Measurements from ENCODE around the gene PSD4. TPM values are rescaled to one million over a fixed set of nuclear protein-coding genes. Genes with fewer than 3 reads are reported as not detected.
A peak's percentile ranks its signal among the peaks of the same experiment; 100 is the strongest.

PSD4 gene
- total RNA-seq, 1 experiment from 2014 or later: 1.5 TPM

- Histone ChIP-seq H3K4me3 (ENCODE audit: insufficient read depth, low read depth, low read length) (no peak overlapping the region), H3K36me3 (replicated peaks; ENCODE audit: control insufficient read depth, insufficient read depth, low read length) (no peaks in the 10 kb centered on the region), H3K27me3 (ENCODE audit: control insufficient read depth, insufficient read depth, low read length) (no peaks in the 10 kb centered on the region; the same call in 1 of the 2 replicates)
- no peak for DNase-seq
Observed at GRCh38 chr2:113220970-113221708, 47.4 kb downstream of the PSD4 start.

GRCh38 chr2:113221846-113222245, 48.1 kb downstream of the PSD4 start:
- no peak for DNase-seq
- no peak overlapping the region for H3K4me3 ChIP-seq (ENCODE audit: insufficient read depth, low read depth, low read length)
- H3K36me3 ChIP-seq (replicated peaks; ENCODE audit: control insufficient read depth, insufficient read depth, low read length): no peaks in the 10 kb centered on the region
- H3K27me3 ChIP-seq (ENCODE audit: control insufficient read depth, insufficient read depth, low read length): no peaks in the 10 kb centered on the region; the same call in 1 of the 2 replicates

- DNase-seq: no peak
- Histone ChIP-seq H3K4me3 (ENCODE audit: insufficient read depth, low read depth, low read length) (no peak overlapping the region), H3K27me3 (ENCODE audit: control insufficient read depth, insufficient read depth, low read length) (no peaks in the 10 kb centered on the region; the same call in 1 of the 2 replicates), H3K36me3 (replicated peaks; ENCODE audit: control insufficient read depth, insufficient read depth, low read length) (no peaks in the 10 kb centered on the region)
Observed at GRCh38 chr2:113223813-113224212, 50.0 kb downstream of the PSD4 start.

- Histone ChIP-seq H3K27me3 (ENCODE audit: control insufficient read depth, insufficient read depth, low read length) (no peaks in the 10 kb centered on the region), H3K36me3 (replicated peaks; ENCODE audit: control insufficient read depth, insufficient read depth, low read length) (no peaks in the 10 kb centered on the region), H3K4me3 (ENCODE audit: insufficient read depth, low read depth, low read length) (no peak overlapping the region)
- no peak for DNase-seq
Observed at GRCh38 chr2:113224647-113225236, 51.0 kb downstream of the PSD4 start.

GRCh38 chr2:113225263-113226259, 51.8 kb downstream of the PSD4 start:
- Histone ChIP-seq H3K36me3 (replicated peaks; ENCODE audit: control insufficient read depth, insufficient read depth, low read length) (no peaks in the 10 kb centered on the region), H3K4me3 (ENCODE audit: insufficient read depth, low read depth, low read length) (no peak overlapping the region), H3K27me3 (ENCODE audit: control insufficient read depth, insufficient read depth, low read length) (no peaks in the 10 kb centered on the region)
- peak; percentile 75 for DNase-seq

GRCh38 chr2:113226462-113226861, 52.7 kb downstream of the PSD4 start:
- Histone ChIP-seq H3K36me3 (replicated peaks; ENCODE audit: control insufficient read depth, insufficient read depth, low read length) (no peaks in the 10 kb centered on the region), H3K4me3 (ENCODE audit: insufficient read depth, low read depth, low read length) (no peak overlapping the region), H3K27me3 (ENCODE audit: control insufficient read depth, insufficient read depth, low read length) (no peaks in the 10 kb centered on the region)
- no peak for DNase-seq

GRCh38 chr2:113227290-113227689, 53.5 kb downstream of the PSD4 start:
- no peak overlapping the region for H3K4me3 ChIP-seq (ENCODE audit: insufficient read depth, low read depth, low read length)
- H3K36me3 ChIP-seq (replicated peaks; ENCODE audit: control insufficient read depth, insufficient read depth, low read length): no peaks in the 10 kb centered on the region
- H3K27me3 ChIP-seq (ENCODE audit: control insufficient read depth, insufficient read depth, low read length): no peaks in the 10 kb centered on the region
- DNase-seq: no peak

- DNase-seq: no peak
- no peaks in the 10 kb centered on the region for H3K36me3 ChIP-seq (replicated peaks; ENCODE audit: control insufficient read depth, insufficient read depth, low read length)
- H3K4me3 ChIP-seq (ENCODE audit: insufficient read depth, low read depth, low read length): no peak overlapping the region
- no peaks in the 10 kb centered on the region for H3K27me3 ChIP-seq (ENCODE audit: control insufficient read depth, insufficient read depth, low read length)
Observed at GRCh38 chr2:113227698-113228097, 53.9 kb downstream of the PSD4 start.

GRCh38 chr2:113228351-113228750, 54.6 kb downstream of the PSD4 start:
- Histone ChIP-seq H3K27me3 (ENCODE audit: control insufficient read depth, insufficient read depth, low read length) (no peaks in the 10 kb centered on the region), H3K36me3 (replicated peaks; ENCODE audit: control insufficient read depth, insufficient read depth, low read length) (no peaks in the 10 kb centered on the region), H3K4me3 (ENCODE audit: insufficient read depth, low read depth, low read length) (no peak overlapping the region)
- no peak for DNase-seq

GRCh38 chr2:113228991-113229716, 55.4 kb downstream of the PSD4 start:
- Histone ChIP-seq H3K36me3 (replicated peaks; ENCODE audit: control insufficient read depth, insufficient read depth, low read length) (no peaks in the 10 kb centered on the region), H3K4me3 (ENCODE audit: insufficient read depth, low read depth, low read length) (no peak overlapping the region), H3K27me3 (ENCODE audit: control insufficient read depth, insufficient read depth, low read length) (no peaks in the 10 kb centered on the region)
- no peak for DNase-seq

- Histone ChIP-seq H3K27me3 (ENCODE audit: control insufficient read depth, insufficient read depth, low read length) (no peaks in the 10 kb centered on the region), H3K36me3 (replicated peaks; ENCODE audit: control insufficient read depth, insufficient read depth, low read length) (no peaks in the 10 kb centered on the region), H3K4me3 (ENCODE audit: insufficient read depth, low read depth, low read length) (no peak overlapping the region)
- DNase-seq: no peak
Observed at GRCh38 chr2:113229795-113230194, 56.0 kb downstream of the PSD4 start.

GRCh38 chr2:113230531-113230930, 56.8 kb downstream of the PSD4 start:
- H3K36me3 ChIP-seq (replicated peaks; ENCODE audit: control insufficient read depth, insufficient read depth, low read length): no peaks in the 10 kb centered on the region
- H3K27me3 ChIP-seq (ENCODE audit: control insufficient read depth, insufficient read depth, low read length): no peaks in the 10 kb centered on the region
- no peak for DNase-seq
- no peak overlapping the region for H3K4me3 ChIP-seq (ENCODE audit: insufficient read depth, low read depth, low read length)

GRCh38 chr2:113231064-113231463, 57.3 kb downstream of the PSD4 start:
- no peaks in the 10 kb centered on the region for H3K27me3 ChIP-seq (ENCODE audit: control insufficient read depth, insufficient read depth, low read length)
- H3K4me3 ChIP-seq (ENCODE audit: insufficient read depth, low read depth, low read length): no peak overlapping the region
- H3K36me3 ChIP-seq (replicated peaks; ENCODE audit: control insufficient read depth, insufficient read depth, low read length): no peaks in the 10 kb centered on the region
- DNase-seq: no peak

- Histone ChIP-seq H3K36me3 (replicated peaks; ENCODE audit: control insufficient read depth, insufficient read depth, low read length) (no peaks in the 10 kb centered on the region), H3K27me3 (ENCODE audit: control insufficient read depth, insufficient read depth, low read length) (no peaks in the 10 kb centered on the region), H3K4me3 (ENCODE audit: insufficient read depth, low read depth, low read length) (no peak overlapping the region)
- DNase-seq: no peak
Observed at GRCh38 chr2:113232123-113232522, 58.4 kb downstream of the PSD4 start.
